SU-DHL-6 (cell line): ENCODE measurements around the gene GLRA3.

ENCODE experiments used
- CTCF ChIP-seq: fragments of 200-600 bp; sonication (generic); IDR thresholded peaks from one replicate; pipeline ENCODE4 v1.5.1; 2017; ENCODE audit warnings: antibody characterized with exemption, mild to moderate bottlenecking, low read length, moderate library complexity; ENCODE audit not compliant: insufficient read depth, poor library complexity, severe bottlenecking
- EZH2phosphoT487 ChIP-seq: fragments of 200-600 bp; sonication (generic), shearing (Covaris generic); conservative IDR thresholded peaks from 2 replicates; pipeline ENCODE4 v1.6.1; 2018; ENCODE audit warnings: mild to moderate bottlenecking, antibody characterized with exemption, low read length, moderate library complexity, mixed read lengths

GRCh38 chr4:174813292-174813691, 15.8 kb downstream of the GLRA3 start:
- TF ChIP-seq CTCF (no peak), EZH2phosphoT487 (no peak)
